HG03439 (cell line): ENCODE results near the gene ANO6.

Experiments used
- ATAC-seq: cut with Tn5 transposase; IDR thresholded peaks from one replicate; pipeline ENCODE4 v1.9.1; 2021; ENCODE audit warnings: mild to moderate bottlenecking, moderate library complexity; ENCODE audit not compliant: unreplicated experiment

The ANO6 gene

DNA sequence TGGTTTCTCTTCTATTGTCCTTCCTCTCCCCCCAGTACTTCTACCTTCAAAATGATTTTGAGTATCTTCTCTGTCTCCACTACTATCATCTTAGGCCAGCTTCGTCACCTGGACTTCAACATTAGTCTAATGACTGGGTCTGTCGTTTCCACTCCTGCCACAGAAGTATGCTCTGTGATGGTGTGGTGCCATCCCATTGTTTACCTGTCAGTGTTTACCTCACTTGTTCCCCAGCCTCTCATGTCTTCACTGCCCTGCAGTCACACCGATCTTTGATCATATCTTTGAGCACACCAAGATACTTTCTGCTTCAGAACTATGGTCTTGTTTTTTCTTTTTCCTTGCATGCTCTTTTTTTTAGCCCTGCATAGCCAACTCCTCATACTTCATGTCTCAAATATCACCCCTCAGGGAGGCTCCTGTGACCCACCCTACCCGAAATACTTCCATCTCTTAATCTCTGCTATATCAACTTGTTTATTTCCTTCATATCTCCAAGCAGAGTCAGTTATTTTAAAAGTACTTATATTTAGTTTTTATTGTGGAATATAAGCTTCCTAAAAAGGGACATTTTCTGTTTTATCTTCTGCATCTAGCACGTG, 60.4 kb downstream of the ANO6 start:
- no peak for ATAC-seq

DNA sequence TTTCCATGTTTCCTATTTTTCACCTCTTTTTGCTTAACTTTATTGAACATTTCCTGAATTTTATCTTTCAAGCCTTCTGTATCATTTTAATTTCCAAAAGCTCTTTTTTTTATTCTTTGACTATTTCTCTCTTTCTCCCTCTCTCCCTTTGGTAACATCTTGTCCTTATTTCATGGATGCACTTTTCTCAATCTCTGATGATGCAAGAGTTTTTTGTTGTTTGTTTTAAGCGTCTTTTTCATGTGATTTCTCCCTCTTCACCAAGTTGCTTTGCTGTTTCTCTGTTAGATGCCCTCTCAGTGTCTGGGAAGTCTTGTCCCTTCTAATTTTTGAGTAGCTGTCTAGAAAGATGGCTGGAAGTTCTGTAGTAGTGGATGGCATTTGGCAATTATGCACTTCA, 62.6 kb downstream of the ANO6 start:
- no peak for ATAC-seq

DNA sequence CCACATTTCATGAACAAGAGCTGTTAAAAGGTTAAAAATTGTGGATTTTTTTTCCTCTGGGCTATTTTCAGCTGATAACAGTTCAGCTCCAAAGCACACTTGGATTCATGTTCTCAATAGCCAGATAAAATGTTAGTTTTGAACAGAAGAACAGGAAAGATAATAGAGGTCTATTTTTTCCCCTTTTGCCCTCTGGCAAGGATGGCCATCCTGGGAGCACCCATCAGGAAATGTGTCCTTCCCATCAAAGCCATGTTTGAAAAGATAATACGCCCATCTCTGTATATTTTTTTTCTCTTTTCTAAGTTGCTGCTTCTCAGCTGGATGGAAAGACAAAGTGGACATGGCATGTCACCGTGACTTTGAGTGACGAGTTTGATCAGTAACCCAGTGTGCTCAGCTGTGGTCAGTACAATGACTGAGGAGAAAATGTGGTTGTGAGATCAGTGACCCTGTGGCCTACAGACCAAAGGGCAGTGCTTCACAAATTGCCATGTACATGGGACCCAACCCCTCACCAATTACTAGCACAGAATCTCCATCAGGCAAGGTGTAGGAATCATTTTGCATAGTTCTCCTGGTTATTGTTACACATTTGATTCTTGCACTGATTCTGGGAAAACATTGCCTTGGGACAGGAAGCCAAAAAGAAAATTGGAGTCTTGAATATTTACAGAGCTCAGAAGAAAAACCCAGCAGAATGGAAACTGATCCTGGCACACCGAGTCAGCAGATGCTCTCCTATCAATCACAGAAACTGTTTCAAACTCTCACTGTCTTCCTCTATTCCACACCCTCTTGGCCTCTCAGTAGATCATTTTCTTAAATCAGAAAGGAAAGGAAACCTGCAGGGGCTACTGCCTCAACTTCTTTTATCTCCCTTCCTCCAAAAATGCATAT, 64.3 kb downstream of the ANO6 start:
- ATAC-seq: no peak

DNA sequence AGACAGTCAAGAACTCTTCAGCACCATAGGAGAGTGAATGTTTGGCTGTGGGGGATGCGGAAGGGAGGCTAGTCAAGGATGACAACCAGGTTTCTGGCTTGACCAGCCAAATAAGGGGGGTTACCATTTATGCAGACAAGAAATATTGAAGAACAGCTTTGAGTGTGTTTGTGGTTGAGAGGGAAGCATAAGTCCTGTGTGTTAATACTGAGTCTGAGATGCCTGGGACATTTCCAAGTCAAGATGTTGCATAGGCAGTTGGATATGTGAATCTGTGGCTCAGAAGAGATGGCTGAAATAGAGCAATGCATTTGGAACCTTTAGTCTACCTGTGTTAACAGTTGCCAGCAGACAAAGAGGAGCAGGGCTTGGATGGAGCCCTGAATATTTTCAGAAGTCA, 66.1 kb downstream of the ANO6 start:
- ATAC-seq: no peak

DNA sequence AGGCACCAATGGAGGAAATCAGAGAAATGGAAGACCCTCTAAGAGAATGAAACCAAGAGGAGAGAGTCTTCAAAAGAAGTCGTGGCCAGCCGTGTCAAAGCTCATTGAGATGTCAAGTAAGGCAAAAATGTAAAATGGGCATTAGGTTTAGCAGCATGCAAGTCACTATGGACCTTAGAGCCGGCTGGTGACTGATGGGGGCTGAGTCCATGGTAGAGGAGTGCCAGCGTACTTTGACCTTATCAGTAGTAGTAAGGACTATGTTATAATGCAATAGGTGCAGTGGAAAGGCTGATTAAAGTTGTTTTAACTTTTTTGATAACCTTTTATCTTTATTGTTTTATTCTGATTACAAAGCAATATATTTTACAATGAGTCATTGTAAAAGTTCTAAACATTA, 66.5 kb downstream of the ANO6 start:
- no peak for ATAC-seq

DNA sequence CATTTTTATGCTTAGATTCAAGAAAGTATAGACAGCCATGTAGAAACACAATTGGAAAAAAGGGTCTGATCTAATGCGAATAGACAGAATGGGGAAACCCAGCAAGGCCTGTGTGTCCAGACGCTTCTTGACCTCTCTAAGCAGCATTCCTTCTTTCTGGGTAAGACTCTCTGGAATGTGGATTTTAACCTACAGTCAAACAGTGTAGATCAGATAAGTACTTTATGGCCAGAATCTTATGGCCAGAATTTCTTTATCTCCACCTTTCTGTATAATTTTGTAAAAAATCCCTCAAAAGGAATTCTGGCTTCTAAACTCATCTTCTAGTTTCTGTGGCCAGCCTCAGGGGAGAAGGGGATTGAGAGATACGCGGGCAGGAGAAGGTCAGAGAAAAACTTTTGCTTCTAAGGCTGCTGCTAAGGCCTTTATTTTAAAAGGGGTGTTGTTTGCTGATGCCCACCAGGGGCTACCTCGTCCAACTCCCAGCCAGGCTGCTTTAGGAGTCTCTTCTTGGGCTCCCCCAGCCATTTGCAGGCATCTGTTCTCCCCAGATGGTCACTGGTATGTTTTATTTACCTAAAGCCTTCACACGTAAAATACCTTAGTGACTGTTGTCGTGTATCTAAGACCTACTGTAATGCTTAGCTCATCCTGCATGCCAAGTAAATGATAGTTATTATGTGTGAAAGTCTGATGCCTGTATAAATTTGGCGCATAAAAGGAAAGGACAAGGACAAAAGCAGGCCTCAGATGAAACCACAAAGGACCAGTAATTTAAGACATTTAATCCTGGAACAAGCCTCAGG, 68.4 kb downstream of the ANO6 start:
- ATAC-seq: no peak

DNA sequence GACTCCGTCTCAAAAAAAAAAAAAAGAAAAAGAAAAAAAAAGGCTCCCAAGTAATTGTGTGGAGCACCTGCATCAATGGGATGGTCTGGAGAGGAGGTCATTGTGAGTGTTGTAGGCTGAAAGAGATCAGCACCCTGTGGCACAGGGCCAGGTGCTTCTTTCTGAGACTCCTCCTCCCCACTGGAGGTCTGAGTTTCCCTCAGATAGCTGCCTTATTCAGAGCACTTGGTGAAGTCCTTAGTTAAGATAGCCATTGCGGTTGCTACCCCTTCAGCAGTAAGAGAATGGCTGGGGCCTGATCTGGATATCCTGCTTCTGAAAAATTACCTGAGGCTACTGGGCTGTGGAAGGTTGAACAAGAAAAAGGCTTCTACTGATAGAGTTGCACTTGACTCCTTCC, 69.8 kb downstream of the ANO6 start:
- no peak for ATAC-seq

DNA sequence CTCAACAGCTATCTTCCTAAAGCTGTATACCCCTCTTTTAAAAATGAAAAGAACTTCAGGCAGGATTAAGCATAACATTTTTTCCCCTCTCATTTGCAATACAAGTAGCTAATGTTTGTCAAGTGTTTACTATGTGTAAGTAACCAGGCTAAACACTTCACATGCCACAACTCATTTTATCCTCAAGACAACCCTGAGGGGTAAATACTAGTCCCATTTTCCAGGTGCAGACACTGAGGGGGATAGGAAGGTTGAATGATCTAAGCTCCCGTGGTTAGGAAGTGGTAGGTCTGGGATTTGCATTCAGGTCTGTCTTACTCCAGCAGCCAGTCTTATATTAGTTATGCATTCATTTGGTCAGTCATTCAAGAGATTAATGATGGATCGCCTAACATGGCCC, 70.7 kb downstream of the ANO6 start:
- no peak for ATAC-seq

DNA sequence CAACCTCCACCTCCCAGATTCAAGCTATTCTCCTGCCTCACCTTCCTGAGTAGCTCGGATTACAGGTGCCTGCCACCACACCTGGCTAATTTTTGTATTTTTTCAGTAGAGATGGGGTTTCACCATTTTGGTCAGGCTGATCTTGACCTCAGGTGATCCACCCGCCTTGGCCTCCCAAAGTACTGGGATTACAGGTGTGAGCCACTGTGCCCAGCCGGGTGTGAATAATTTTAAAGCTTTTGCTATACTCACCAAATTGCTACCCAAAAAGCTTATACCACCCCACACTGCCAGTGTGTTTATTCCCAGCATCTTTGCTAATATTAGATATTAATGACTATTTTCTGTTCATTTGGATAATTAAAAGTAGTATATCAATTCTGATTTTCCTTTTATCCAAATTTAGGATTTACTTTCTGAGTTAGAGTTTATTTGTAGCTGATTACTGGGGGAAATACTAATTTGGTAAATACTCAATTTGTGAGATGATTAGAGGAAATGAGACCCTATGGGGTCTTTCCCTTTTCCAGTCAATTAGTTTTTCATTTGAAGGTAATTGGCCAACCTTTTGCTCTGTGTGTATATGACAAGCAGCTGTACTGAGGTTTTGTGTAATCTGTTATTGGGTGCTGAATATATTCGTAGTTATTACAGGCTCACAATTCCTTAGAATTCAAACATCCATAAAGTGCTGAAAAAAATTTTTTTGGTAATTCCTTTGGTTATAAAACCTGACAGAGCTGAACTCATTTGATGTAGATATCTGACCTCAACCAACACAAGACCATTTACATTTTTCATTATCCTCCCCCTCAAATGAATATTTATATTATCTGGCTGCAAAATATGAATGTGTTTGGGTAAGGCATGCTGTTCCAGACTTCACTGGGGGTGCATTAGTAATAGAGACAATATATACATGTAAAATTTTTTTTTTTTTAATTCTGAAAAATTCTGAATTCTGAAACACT, 73.6 kb downstream of the ANO6 start:
- ATAC-seq: no peak

DNA sequence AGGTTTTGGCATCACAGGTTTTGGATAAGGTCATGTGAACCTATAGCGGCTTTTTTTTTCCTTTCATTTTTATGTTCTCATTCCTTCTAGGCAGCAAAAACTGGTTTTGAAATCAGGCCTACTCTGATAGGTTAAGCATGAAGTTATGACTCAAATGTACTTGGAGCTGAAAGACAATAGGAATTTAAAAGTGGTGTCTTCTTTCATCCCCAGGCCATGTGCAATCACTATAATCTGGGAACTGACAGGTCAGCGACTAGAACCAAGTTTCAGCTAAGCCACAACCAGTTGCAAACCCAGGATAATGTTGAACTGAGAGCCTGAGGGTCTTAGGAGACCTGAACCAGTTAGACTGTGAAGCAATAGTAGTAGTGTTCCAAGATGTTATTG, 74.3 kb downstream of the ANO6 start:
- ATAC-seq: no peak

DNA sequence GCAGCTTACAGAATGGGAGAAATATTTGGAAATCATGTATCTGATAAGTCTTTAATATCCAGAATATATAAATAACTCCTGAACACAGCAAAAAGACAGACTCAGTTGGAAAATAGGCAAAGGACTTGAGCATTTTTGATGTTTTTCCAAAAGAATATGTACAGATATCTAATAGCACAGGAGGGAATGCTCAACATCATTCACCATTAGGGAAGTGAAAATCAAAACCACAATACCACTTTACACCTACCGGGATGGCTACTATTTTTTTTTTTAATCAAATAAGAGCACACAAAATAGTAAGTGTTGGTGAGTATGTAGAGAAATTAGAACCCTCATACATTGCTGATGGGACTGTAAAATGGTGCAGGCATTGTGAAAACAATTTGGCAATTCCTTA, 75.6 kb downstream of the ANO6 start:
- no peak for ATAC-seq

DNA sequence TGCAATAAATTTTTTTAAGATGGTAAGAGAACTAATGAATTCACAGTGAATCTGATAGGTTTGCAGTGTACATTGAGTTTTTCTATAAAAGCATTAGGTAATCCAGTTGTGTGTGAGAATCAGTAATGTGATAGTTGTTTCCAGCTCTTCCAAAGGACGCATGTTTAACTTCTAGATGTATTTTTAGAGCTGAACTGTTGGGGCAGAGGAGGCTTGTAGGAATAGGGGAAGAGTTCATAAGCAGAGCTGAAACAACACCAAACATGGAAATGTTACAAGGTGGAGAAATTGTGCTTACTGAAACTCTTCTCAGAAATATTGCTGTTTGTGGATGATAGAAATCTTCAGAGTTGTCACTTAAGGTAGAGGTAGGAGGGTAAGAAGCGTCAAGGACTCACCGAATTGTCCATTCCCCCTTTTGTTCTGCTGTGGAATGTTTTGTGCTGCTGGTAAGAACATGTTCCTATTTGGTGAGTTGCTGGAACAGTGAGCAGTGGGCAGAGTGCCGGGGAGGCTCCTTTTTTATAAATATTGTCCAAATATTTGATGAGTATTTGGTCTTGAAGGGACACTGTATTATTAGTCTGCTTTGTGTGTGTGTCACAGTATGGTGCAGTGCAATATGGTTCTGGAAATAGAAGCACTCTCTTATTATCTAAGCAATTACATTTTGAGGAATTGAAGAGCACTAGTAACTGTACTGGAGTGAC, 76.7 kb downstream of the ANO6 start:
- no peak for ATAC-seq

DNA sequence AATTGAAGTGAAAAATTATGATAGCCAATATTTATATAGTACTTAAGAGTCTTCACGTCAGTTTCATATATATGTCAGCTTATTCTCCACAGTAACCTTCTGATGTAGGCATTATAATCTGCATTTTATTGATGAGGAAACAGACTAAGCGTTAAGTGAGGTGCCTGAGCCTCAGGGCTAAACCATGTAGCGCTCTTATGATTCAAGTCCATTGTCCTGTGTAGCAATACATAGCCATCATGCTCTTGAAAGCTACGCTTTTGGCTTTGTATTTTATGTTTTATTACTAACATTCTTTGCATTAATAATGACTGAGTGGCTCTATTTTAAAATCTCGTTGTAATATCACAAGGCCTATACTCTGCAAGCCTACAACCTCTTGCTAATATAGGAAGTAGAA, 79.0 kb downstream of the ANO6 start:
- no peak for ATAC-seq

DNA sequence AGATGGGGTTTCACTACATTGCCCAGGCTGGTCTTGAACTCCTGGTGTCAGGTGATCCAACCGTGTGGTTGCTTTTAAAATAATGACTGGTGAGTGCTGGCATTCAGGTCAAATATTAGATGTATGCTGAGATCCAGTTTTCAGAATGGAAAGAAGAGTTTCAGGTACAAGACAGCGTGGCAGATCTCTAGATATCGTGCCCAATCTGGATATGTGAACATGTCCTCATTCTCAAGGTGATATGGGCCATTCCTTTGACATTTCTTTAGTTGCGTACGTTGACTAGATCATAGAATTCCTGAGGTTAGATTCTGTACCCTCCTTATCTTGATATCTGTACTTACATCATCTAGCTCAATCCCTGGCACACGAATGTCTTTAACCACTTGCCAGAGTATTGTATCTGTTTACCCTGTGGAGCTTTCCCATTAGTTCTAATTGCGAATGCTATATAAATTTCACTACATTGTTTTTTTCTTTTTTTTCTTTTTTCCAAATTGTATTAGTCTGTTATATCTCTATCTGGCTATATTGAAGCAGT, 80.2 kb downstream of the ANO6 start:
- ATAC-seq: no peak

DNA sequence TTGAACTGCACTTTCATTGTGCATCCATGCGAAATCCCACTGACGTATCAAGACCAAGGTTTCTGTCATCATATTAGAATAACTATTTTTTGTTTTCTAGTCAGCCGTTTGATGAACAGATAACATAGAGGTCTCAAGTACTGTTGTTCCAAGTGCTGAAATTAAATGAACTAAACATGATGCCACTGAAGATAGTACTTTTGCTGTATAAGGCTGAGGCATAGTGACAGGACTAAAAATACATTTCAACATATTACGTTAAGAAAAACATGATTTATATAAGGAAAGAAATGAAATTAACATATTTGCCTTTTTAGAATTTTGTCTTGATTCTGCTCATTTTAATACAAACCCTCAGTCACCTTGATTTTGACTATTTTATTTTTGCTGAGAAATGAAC, 82.2 kb downstream of the ANO6 start:
- no peak for ATAC-seq

DNA sequence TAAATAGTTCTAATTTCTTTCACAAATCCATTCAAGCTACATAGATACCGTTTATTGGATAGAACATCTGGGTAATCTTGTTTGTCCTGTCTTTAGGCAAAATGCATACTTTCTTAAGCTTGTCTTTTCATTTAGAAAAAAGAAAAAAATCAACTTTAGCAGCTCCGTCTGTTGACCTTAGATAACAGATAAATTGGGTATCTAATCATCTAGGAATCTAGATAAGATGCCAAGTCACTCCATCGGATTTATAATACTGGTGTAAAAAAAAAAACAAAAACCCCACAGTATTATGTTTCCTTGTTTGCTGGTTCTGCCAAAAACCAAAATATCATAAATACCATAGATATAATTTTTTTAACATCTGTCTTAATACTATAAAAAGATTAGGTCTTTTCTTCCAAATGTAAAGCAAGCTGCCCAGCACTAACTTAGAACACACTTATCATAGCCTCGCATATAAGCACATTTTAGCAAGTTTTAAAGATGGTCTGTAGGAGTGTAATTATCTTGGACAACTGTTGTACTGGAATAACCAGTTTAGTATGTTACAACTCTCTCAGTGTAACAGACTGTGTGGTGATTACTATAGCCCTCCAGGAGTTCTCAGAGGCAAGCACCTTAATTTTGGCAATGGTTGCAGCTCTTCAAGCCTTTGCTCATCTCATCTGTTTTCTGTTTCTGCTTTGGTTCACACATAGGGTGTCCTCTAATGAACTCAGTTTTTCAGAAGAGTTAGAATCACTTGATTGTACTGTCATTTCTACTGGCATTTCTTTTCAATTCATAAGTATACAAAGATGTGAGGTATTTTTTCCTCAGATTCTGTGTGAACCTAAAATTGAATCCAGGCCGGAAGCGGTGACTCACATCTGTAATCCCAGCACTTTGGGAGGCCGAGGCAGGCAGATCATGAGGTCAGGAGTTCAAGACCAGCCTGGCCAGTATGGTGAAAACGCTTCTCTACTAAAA, 83.1 kb downstream of the ANO6 start:
- no peak for ATAC-seq

DNA sequence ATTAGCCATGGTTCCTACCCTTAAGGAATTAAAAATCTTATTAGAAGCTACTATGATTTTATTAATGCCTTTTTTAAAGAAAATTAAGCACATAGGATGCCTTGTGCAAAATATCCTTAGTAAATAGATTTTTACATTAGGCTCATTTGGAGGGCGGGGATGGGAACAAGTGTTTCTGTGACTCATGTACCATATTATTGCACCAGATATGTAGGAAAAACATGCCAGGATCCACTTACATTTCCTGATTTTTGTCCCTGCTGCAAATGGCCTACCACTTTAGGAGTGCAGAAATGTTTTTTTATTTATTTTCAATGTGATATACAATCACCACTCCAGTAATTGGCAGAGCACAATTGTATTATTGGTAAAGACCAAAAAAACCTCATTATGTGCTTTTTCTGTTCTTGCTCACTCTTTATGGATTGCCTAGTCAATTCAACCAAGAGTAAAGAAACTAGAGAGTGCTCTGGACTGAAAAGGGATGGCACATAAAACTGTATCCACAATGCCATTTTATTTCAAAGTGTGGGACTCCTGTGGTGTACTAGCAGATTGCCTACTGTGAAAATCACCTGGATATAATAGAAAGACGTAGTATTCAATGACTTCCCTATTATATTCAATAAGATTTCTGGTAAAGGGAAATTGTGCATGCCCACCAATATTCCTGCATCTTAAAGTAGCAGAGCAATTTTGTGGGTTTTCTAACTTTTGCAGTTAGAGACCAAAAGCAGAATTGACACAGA, 86.9 kb downstream of the ANO6 start:
- ATAC-seq: no peak

DNA sequence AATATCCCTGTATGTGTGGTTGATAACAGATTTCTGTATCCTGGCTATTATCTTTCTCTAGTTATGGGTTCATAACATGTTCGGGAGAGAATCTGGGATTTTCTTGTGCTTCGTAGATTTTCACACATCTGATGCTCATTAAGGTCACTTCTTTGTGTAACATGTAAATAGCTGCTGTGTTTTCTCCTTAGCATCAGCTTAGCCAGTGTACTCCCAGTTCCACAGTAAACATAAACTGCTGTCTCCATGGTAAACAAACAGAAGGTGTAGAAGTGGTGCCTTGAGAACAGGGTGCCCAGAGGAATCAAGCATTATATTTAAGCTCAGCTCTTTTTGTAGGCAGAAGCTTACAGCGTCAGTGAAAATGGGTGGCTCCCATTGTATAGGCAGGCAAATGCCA, 88.0 kb downstream of the ANO6 start:
- ATAC-seq: no peak
